Fibroblast of pulmonary artery (primary cell): ENCODE data around the gene NGRN.
"Not testable (repeated sequence)": the region's sequence is repeated elsewhere in the genome, so short reads cannot be mapped to it uniquely, and the experiment has no call there.

Source experiments
- DNase-seq: peaks from one replicate; pipeline ENCODE4 v3.0.0-alpha.2; 2010; ENCODE audit warnings: low read depth
- H3K4me3 ChIP-seq: replicated peaks from 2 replicates; pipeline ENCODE4 v1.5.1; 2011; ENCODE audit warnings: low read depth, mild to moderate bottlenecking, control low read depth, low read length, moderate library complexity
- CTCF ChIP-seq: IDR thresholded peaks from 2 replicates; pipeline ENCODE4 v1.5.1; 2011; ENCODE audit warnings: mild to moderate bottlenecking, control low read depth, low read length, inconsistent platforms; ENCODE audit errors: missing control alignments

The NGRN gene

GRCh38 chr15:90287101-90287500, 21.6 kb downstream of the NGRN start:
- no peak overlapping the region for H3K4me3 ChIP-seq
- no peak for DNase-seq

GRCh38 chr15:90287946-90288345, 22.5 kb downstream of the NGRN start:
- no peak for TF ChIP-seq CTCF
- no peak overlapping the region for H3K4me3 ChIP-seq
- DNase-seq: no peak

More at GRCh38 chr15:90287101-90287500, 21.6 kb downstream of the NGRN start:
- no peak for TF ChIP-seq CTCF

GRCh38 chr15:90291679-90292356, 26.3 kb downstream of the NGRN start:
- H3K4me3 ChIP-seq: no peak overlapping the region
- no peak for DNase-seq
- no peak for TF ChIP-seq CTCF

- not testable (repeated sequence) for H3K4me3 ChIP-seq
- TF ChIP-seq CTCF: peak; percentile 81
- DNase-seq: peak; percentile 51
These were observed 27.8 kb downstream of the NGRN start for GRCh38 chr15:90293040-90293810.

- no peak for TF ChIP-seq CTCF
- no peak for DNase-seq
These were observed 28.7 kb downstream of the NGRN start for GRCh38 chr15:90294159-90294558.

GRCh38 chr15:90294601-90295269, 29.3 kb downstream of the NGRN start:
- no peak for DNase-seq
- no peak overlapping the region for H3K4me3 ChIP-seq
- TF ChIP-seq CTCF: peak; percentile 20

More at GRCh38 chr15:90294159-90294558, 28.7 kb downstream of the NGRN start:
- no peak overlapping the region for H3K4me3 ChIP-seq
